Neuronal stem cell (in vitro differentiated cells): ENCODE measurements around the gene PTPRR.

Experiments used
- DNase-seq: peaks from one replicate; pipeline ENCODE4 v3.0.0-alpha.2; 2013; ENCODE audit warnings: low spot score
- H2AFZ ChIP-seq: one replicate; pipeline ENCODE4 v1.6.1; 2013; ENCODE audit warnings: mild to moderate bottlenecking, low read length, inconsistent platforms
- H2AK5ac ChIP-seq: 2 replicates; pipeline ENCODE4 v1.6.1; 2013; ENCODE audit warnings: low read depth, mild to moderate bottlenecking, inconsistent platforms, low read length, moderate library complexity, mixed read lengths
- H2BK120ac ChIP-seq: 2 replicates; pipeline ENCODE4 v1.6.1; 2013; ENCODE audit warnings: low read depth, mild to moderate bottlenecking, inconsistent platforms, low read length, moderate library complexity, mixed read lengths
- H2BK12ac ChIP-seq: one replicate; pipeline ENCODE4 v1.6.1; 2013; ENCODE audit warnings: low read length, inconsistent platforms
- H2BK15ac ChIP-seq: 2 replicates; pipeline ENCODE4 v1.6.1; 2013; ENCODE audit warnings: mild to moderate bottlenecking, low read length, inconsistent platforms, mixed read lengths
- H2BK5ac ChIP-seq: one replicate; pipeline ENCODE4 v1.6.1; 2013; ENCODE audit warnings: inconsistent platforms, mild to moderate bottlenecking, low read length, moderate library complexity
- H3K14ac ChIP-seq: one replicate; pipeline ENCODE4 v1.6.1; 2013; ENCODE audit warnings: low read length, inconsistent platforms
- H3K18ac ChIP-seq: 2 replicates; pipeline ENCODE4 v1.6.1; 2013; ENCODE audit warnings: low read length, inconsistent platforms
- H3K23ac ChIP-seq: 2 replicates; pipeline ENCODE4 v1.6.1; 2013; ENCODE audit warnings: low read depth, mild to moderate bottlenecking, mixed read lengths, low read length, inconsistent platforms; ENCODE audit not compliant: poor library complexity
- H3K27ac ChIP-seq: replicated peaks from 3 replicates; pipeline ENCODE4 v1.5.1; 2013; ENCODE audit warnings: low read length, inconsistent platforms
- H3K27me3 ChIP-seq, 3 experiments: 2 replicates each; pipeline ENCODE4 v1.6.1; 2013; ENCODE audit warnings: low read length in 3 of 3, mild to moderate bottlenecking in 2 of 3, inconsistent platforms in 1 of 3, low read depth in 1 of 3, mixed read lengths in 1 of 3, moderate library complexity in 1 of 3; ENCODE audit not compliant: control insufficient read depth in 3 of 3, insufficient read depth in 3 of 3
- H3K36me3 ChIP-seq, 2 donors: replicated peaks in 1 of 2; 2 replicates each; pipeline ENCODE4 v1.6.1; 2013; ENCODE audit warnings: low read length in 2 of 2; ENCODE audit not compliant: control insufficient read depth in 2 of 2, insufficient read depth in 2 of 2
- H3K4ac ChIP-seq: 2 replicates; pipeline ENCODE4 v1.6.1; 2013; ENCODE audit warnings: inconsistent platforms, mild to moderate bottlenecking, low read length, moderate library complexity
- H3K4me1 ChIP-seq, 2 donors: 1 replicate in 1 of 2; 2 replicates in 1 of 2; pipeline ENCODE4 v1.6.1; 2013; ENCODE audit warnings: low read length in 2 of 2, low read depth in 1 of 2; ENCODE audit not compliant: control insufficient read depth in 2 of 2, insufficient read depth in 1 of 2
- H3K4me2 ChIP-seq: one replicate; pipeline ENCODE4 v1.6.1; 2013; ENCODE audit warnings: mild to moderate bottlenecking, low read length, inconsistent platforms; ENCODE audit not compliant: insufficient read depth, poor library complexity, severe bottlenecking
- H3K4me3 ChIP-seq, 2 donors: 2 replicates each; pipeline ENCODE4 v1.5.1; 2013; ENCODE audit warnings: low read length in 2 of 2, mild to moderate bottlenecking in 2 of 2, inconsistent platforms in 1 of 2, moderate library complexity in 1 of 2
- H3K79me1 ChIP-seq: one replicate; pipeline ENCODE4 v1.6.1; 2013; ENCODE audit warnings: low read depth, mild to moderate bottlenecking, inconsistent platforms, low read length, moderate library complexity
- H3K9ac ChIP-seq: one replicate; pipeline ENCODE4 v1.6.1; 2013; ENCODE audit warnings: mild to moderate bottlenecking, low read depth, low read length, inconsistent platforms; ENCODE audit not compliant: poor library complexity
- H3K9me3 ChIP-seq, 2 donors: replicated peaks in 1 of 2; 2 replicates each; pipeline versions ENCODE3 to v1.6.1; 2013; ENCODE audit warnings: low read length in 2 of 2, mild to moderate bottlenecking in 2 of 2, inconsistent platforms in 1 of 2, low read depth in 1 of 2, mixed read lengths in 1 of 2, moderate library complexity in 1 of 2; ENCODE audit not compliant: control insufficient read depth in 2 of 2, insufficient read depth in 1 of 2
- H4K8ac ChIP-seq: one replicate; pipeline ENCODE4 v1.6.1; 2013; ENCODE audit warnings: low read depth, mild to moderate bottlenecking, inconsistent platforms, low read length, moderate library complexity
- H4K91ac ChIP-seq: one replicate; pipeline ENCODE4 v1.6.1; 2013; ENCODE audit warnings: low read length, low read depth, mild to moderate bottlenecking, inconsistent platforms; ENCODE audit not compliant: poor library complexity
- WGBS, 2 donors: extraction: QIAGEN DNeasy Blood & Tissue Kit; methylation state at CpG; one replicate each; pipeline ENCODE4 v1.1.7; 2013; ENCODE audit warnings: missing lambda C conversion rate in 2 of 2, mixed read lengths in 1 of 2; ENCODE audit not compliant: insufficient read length in 2 of 2, insufficient replicate concordance in 1 of 2; ENCODE audit errors: extremely low coverage in 2 of 2; 5-methylcytosine and 5-hydroxymethylcytosine counted together

The PTPRR gene

GRCh38 chr12:70598467-70599193 is 321.9 kb downstream of the PTPRR start:
- no peak overlapping the region for H4K91ac ChIP-seq
- H3K79me1 ChIP-seq: no peaks in the 10 kb centered on the region
- WGBS, 2 donors: no CpG with 5 or more reads among the region's 4 CpGs

GRCh38 chr12:70592664-70593063 is 327.9 kb downstream of the PTPRR start:
- no peak for DNase-seq
- H2BK5ac ChIP-seq: no peak overlapping the region
- no peak overlapping the region for H3K14ac ChIP-seq

More at GRCh38 chr12:70598467-70599193, 321.9 kb downstream of the PTPRR start:
- Histone ChIP-seq H3K4me3 (no peak overlapping the region), H2BK12ac (no peak overlapping the region), H3K14ac (no peak overlapping the region), H3K4ac (no peak overlapping the region), H3K27ac (no peak overlapping the region), H3K9me3 (no peaks in the 10 kb centered on the region), H2BK5ac (no peak overlapping the region), H3K23ac (no peak overlapping the region), H3K27me3 (no peaks in the 10 kb centered on the region), H4K8ac (no peak overlapping the region), H3K18ac (no peak overlapping the region), H3K4me1 (peaks cover 2% of the 10 kb centered on the region in 2 donors), H2AFZ (no peak overlapping the region), H3K4me2 (no peak overlapping the region), H2BK120ac (no peak overlapping the region), H3K36me3 (no peaks in the 10 kb centered on the region), H2BK15ac (no peak overlapping the region), H2AK5ac (no peak overlapping the region), H3K9ac (no peak overlapping the region)
- no peak for DNase-seq

GRCh38 chr12:70590549-70591226 is 329.9 kb downstream of the PTPRR start:
- H3K27me3 ChIP-seq: no peaks in the 10 kb centered on the region
- no peak overlapping the region for H3K23ac ChIP-seq
- no peaks in the 10 kb centered on the region for H3K79me1 ChIP-seq
- DNase-seq: no peak
- no peak overlapping the region for H3K27ac ChIP-seq
- no peak overlapping the region for H2BK12ac ChIP-seq
- no peak overlapping the region for H4K91ac ChIP-seq
- H2AK5ac ChIP-seq: no peak overlapping the region
- no peak overlapping the region for H3K4me2 ChIP-seq
- no CpG with 5 or more reads among the region's 4 CpGs for WGBS, 2 donors
- no peak overlapping the region for H2BK15ac ChIP-seq
- no peak overlapping the region for H3K14ac ChIP-seq
- H2AFZ ChIP-seq: peak overlapping the region; percentile 54
- H4K8ac ChIP-seq: no peak overlapping the region
- H3K4ac ChIP-seq: no peak overlapping the region
- no peaks in the 10 kb centered on the region for H3K9me3 ChIP-seq
- no peak overlapping the region for H2BK5ac ChIP-seq
- no peak overlapping the region for H3K9ac ChIP-seq
- H3K4me3 ChIP-seq: no peak overlapping the region
- H3K4me1 ChIP-seq: no peaks in the 10 kb centered on the region
- no peak overlapping the region for H3K18ac ChIP-seq
- no peak overlapping the region for H2BK120ac ChIP-seq
- no peaks in the 10 kb centered on the region for H3K36me3 ChIP-seq

More at GRCh38 chr12:70592664-70593063, 327.9 kb downstream of the PTPRR start:
- no peak overlapping the region for H4K8ac ChIP-seq
- no peaks in the 10 kb centered on the region for H3K9me3 ChIP-seq
- H4K91ac ChIP-seq: no peak overlapping the region
- H2AFZ ChIP-seq: no peak overlapping the region
- H3K4me2 ChIP-seq: no peak overlapping the region
- WGBS, 2 donors: no CpG with 5 or more reads among the region's 2 CpGs
- no peak overlapping the region for H2BK12ac ChIP-seq
- H2BK15ac ChIP-seq: no peak overlapping the region
- no peaks in the 10 kb centered on the region for H3K27me3 ChIP-seq
- no peak overlapping the region for H3K23ac ChIP-seq
- H3K4ac ChIP-seq: no peak overlapping the region
- no peak overlapping the region for H2AK5ac ChIP-seq
- H3K9ac ChIP-seq: no peak overlapping the region
- no peaks in the 10 kb centered on the region for H3K36me3 ChIP-seq
- no peak overlapping the region for H3K18ac ChIP-seq
- no peaks in the 10 kb centered on the region for H3K79me1 ChIP-seq
- H3K27ac ChIP-seq: no peak overlapping the region
- no peak overlapping the region for H3K4me3 ChIP-seq
- no peak overlapping the region for H2BK120ac ChIP-seq
- H3K4me1 ChIP-seq: no peaks in the 10 kb centered on the region

GRCh38 chr12:70590051-70590450 is 330.5 kb downstream of the PTPRR start:
- Histone ChIP-seq H2BK5ac (no peak overlapping the region), H2AFZ (peak overlapping the region; percentile 54), H3K36me3 (no peaks in the 10 kb centered on the region), H3K4me3 (no peak overlapping the region), H2BK12ac (no peak overlapping the region), H4K8ac (no peak overlapping the region), H3K18ac (no peak overlapping the region), H3K4me1 (no peaks in the 10 kb centered on the region), H4K91ac (no peak overlapping the region), H3K27me3 (no peaks in the 10 kb centered on the region), H3K4me2 (no peak overlapping the region), H3K9ac (no peak overlapping the region), H2BK15ac (no peak overlapping the region), H3K9me3 (no peaks in the 10 kb centered on the region), H3K14ac (no peak overlapping the region), H2BK120ac (no peak overlapping the region), H2AK5ac (no peak overlapping the region), H3K79me1 (no peaks in the 10 kb centered on the region), H3K4ac (no peak overlapping the region), H3K27ac (no peak overlapping the region), H3K23ac (no peak overlapping the region)
- DNase-seq: peak; percentile 56
- no CpG with 5 or more reads among the region's 6 CpGs for WGBS, 2 donors
